ENCODE results near the gene LBR. TPM values are rescaled to one million over a fixed set of nuclear protein-coding genes. Genes with fewer than 3 reads are reported as not detected.
"Not testable (repeated sequence)": the region's sequence is repeated elsewhere in the genome, so short reads cannot be mapped to it uniquely, and the experiment has no call there.

The LBR gene
- total and polyA plus RNA-seq, 2 of the 4 experiments (the other 2 are of a cell fraction), result 21.3 to 24.9 TPM

DNA sequence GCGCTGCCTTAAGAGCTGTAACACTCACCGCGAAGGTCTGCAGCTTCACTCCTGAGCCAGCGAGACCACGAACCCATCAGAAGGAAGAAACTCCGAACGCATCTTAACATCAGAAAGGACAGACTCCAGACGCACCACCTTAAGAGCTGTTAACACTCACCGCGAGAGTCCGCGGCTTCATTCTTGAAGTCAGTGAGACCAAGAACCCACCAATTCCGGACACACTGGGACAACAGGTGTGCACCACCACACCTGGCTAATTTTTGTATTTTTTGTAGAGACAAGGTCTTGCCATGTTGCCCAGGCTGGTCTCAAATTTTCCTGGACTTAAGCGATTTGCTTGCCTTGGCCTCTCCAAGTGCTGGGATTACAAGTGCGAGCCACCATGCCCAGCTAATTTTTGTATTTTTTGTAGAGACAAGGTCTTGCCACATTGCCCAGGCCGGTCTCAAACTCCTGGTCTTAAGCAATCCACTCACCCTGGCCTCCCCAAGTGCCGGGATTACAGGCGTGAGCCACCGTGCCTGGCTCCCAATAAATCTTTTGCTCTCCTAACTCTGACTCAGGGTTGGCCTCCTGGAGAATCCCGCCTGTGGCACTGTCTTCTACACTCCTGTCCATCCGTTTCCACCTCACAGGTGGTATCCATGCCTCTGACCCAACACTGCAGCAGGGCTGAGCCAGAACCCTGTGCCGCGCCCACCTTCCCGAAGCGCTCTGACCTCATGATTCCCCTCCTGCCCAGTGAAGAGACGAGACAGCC lies 46.0 kb upstream of the LBR start:
- ATAC-seq (ENCODE audit: low read depth), result not testable (repeated sequence)

DNA sequence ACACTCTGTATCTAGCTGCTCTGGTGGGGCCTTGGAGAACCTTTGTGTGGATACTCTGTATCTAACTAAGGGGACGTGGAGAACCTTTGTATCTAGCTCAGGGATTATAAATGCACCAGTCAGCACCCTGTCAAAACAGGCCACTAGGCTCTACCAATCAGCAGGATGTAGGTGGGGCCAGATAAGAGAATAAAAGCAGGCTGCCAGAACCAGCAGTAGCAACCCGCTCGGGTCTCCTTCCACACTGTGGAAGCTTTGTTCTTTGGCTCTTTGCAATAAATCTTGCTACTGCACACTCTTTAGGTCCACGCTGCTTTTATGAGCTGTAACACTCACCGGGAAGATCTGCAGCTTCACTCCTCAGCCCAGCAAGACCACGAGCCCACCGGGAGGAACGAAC lies 45.4 kb upstream of the LBR start:
- POLR2A ChIA-PET (ENCODE audit: unreplicated experiment); H4K20me1 ChIP-seq (ENCODE audit: insufficient read depth, low read length); H3K14ac ChIP-seq (replicated peaks; ENCODE audit: low read depth, low read length); H2AK5ac ChIP-seq (ENCODE audit: low read depth, low read length); BruUV-seq (replicated peaks); H2BK5ac ChIP-seq (ENCODE audit: low read depth, low read length, poor library complexity, severe bottlenecking); H3K56ac ChIP-seq (ENCODE audit: extremely low read depth, insufficient read depth, low read length); H3K18ac ChIP-seq (ENCODE audit: low read depth, low read length); H2BK20ac ChIP-seq (ENCODE audit: low read depth, low read length); H4K91ac ChIP-seq (ENCODE audit: insufficient read depth, low read depth, low read length); ATAC-seq (ENCODE audit: low read depth); H3K9me1 ChIP-seq (ENCODE audit: insufficient read depth, low read length); H3K27ac ChIP-seq (ENCODE audit: insufficient read depth, low read length); H2AFZ ChIP-seq (replicated peaks; ENCODE audit: low read length, poor library complexity); H3K4me2 ChIP-seq (ENCODE audit: low read depth, low read length); H3K4me1 ChIP-seq (ENCODE audit: control insufficient read depth, insufficient read depth, low read length); H4K5ac ChIP-seq (ENCODE audit: low read depth, low read length); H3K4ac ChIP-seq (ENCODE audit: low read depth, low read length); H3K4me3 ChIP-seq (ENCODE audit: insufficient read depth, low read depth, low read length); H4K8ac ChIP-seq (ENCODE audit: low read depth in 2 of 2, low read length in 2 of 2); DNase-seq; intact Hi-C loops (cut with micrococcal nuclease); H3K79me1 ChIP-seq (ENCODE audit: low read depth in 1 of 2, low read length in 2 of 2); H2BK120ac ChIP-seq (ENCODE audit: low read depth, low read length); H2BK15ac ChIP-seq (ENCODE audit: low read depth, low read length); H3K36me3 ChIP-seq (ENCODE audit: control insufficient read depth, insufficient read depth, low read length); H2AK9ac ChIP-seq (replicated peaks; ENCODE audit: low read depth, low read length, poor library complexity); H3K9ac ChIP-seq (ENCODE audit: low read depth, low read length); H3K9me3 ChIP-seq (ENCODE audit: control insufficient read depth, insufficient read depth, low read length); H3K23ac ChIP-seq (ENCODE audit: low read depth, low read length); H3K27me3 ChIP-seq (ENCODE audit: control insufficient read depth, insufficient read depth, low read length): not testable (repeated sequence)
- WGBS, 2 experiments (ENCODE audit: extremely low coverage in 2 of 2, insufficient read length in 1 of 2), result 100% methylated on average over 1 of the region's 8 CpGs; no CpG with 5 or more reads in 1 of the 2 experiments
- CTCF ChIA-PET, result interaction anchor here (1.0 kb wide), 1 partner anchor 439 kb away, joined by 3 read pairs; no protein-coding TSS in a partner anchor
- in situ Hi-C loops (cut with MboI; ENCODE audit: low sequenced_read_pairs) (loop anchor here (5.0 to 10.0 kb wide), 2 partner anchors 372 to 439 kb away; no protein-coding TSS in a partner anchor), dilution Hi-C loops (cut with HindIII; ENCODE audit: low sequenced_read_pairs, unreplicated experiment) (loop anchor here (25.0 kb wide), 1 partner anchor 514 kb away; the partner anchor contains the start of gene SDE2)

More for the DNA sequence above, 46.0 kb upstream of the LBR start:
- H2BK20ac ChIP-seq (ENCODE audit: low read depth, low read length); H3K27ac ChIP-seq (ENCODE audit: insufficient read depth, low read length); H4K20me1 ChIP-seq (ENCODE audit: insufficient read depth, low read length); H3K9ac ChIP-seq (ENCODE audit: low read depth, low read length); H3K79me1 ChIP-seq (ENCODE audit: low read depth in 1 of 2, low read length in 2 of 2); H2AK5ac ChIP-seq (ENCODE audit: low read depth, low read length); H3K14ac ChIP-seq (replicated peaks; ENCODE audit: low read depth, low read length); H2BK120ac ChIP-seq (ENCODE audit: low read depth, low read length); intact Hi-C loops (cut with micrococcal nuclease); H3K36me3 ChIP-seq (ENCODE audit: control insufficient read depth, insufficient read depth, low read length); H4K91ac ChIP-seq (ENCODE audit: insufficient read depth, low read depth, low read length); H3K56ac ChIP-seq (ENCODE audit: extremely low read depth, insufficient read depth, low read length); H2BK15ac ChIP-seq (ENCODE audit: low read depth, low read length); H2BK5ac ChIP-seq (ENCODE audit: low read depth, low read length, poor library complexity, severe bottlenecking); H3K9me3 ChIP-seq (ENCODE audit: control insufficient read depth, insufficient read depth, low read length); H3K4me2 ChIP-seq (ENCODE audit: low read depth, low read length); H4K8ac ChIP-seq (ENCODE audit: low read depth in 2 of 2, low read length in 2 of 2); H3K4me1 ChIP-seq (ENCODE audit: control insufficient read depth, insufficient read depth, low read length); H3K27me3 ChIP-seq (ENCODE audit: control insufficient read depth, insufficient read depth, low read length); BruUV-seq (replicated peaks); H3K23ac ChIP-seq (ENCODE audit: low read depth, low read length); H3K4ac ChIP-seq (ENCODE audit: low read depth, low read length); H3K4me3 ChIP-seq (ENCODE audit: insufficient read depth, low read depth, low read length); DNase-seq; H3K18ac ChIP-seq (ENCODE audit: low read depth, low read length); H4K5ac ChIP-seq (ENCODE audit: low read depth, low read length); H3K9me1 ChIP-seq (ENCODE audit: insufficient read depth, low read length); POLR2A ChIA-PET (ENCODE audit: unreplicated experiment): not testable (repeated sequence)
- WGBS, 2 experiments (ENCODE audit: extremely low coverage in 2 of 2, insufficient read length in 1 of 2), result 94% methylated on average over 12 of the region's 26 CpGs; no CpG with 5 or more reads in 1 of the 2 experiments
- H2AFZ ChIP-seq (replicated peaks; ENCODE audit: low read length, poor library complexity), result peak overlapping the region; percentile 58
- in situ Hi-C loops (cut with MboI; ENCODE audit: low sequenced_read_pairs), result loop anchor here (5.0 to 10.0 kb wide), 2 partner anchors 371 to 438 kb away; no protein-coding TSS in a partner anchor
- dilution Hi-C loops (cut with HindIII; ENCODE audit: low sequenced_read_pairs, unreplicated experiment), result loop anchor here (25.0 kb wide), 1 partner anchor 513 kb away; the partner anchor contains the start of gene SDE2
- CTCF ChIA-PET, result interaction anchor here (0.7 to 1.3 kb wide), 16 partner anchors 9 to 514 kb away, joined by 3 to 23 read pairs (median 6); partner anchors contain the start of genes PYCR2 and SRP9
- peak overlapping the region; percentile 42 for H2AK9ac ChIP-seq (replicated peaks; ENCODE audit: low read depth, low read length, poor library complexity)

Measured in IMR-90 (cell line).